Measurements from ENCODE around the gene ZNF536. TPM values are rescaled to one million over a fixed set of nuclear protein-coding genes. Genes with fewer than 3 reads are reported as not detected.

Gene ZNF536
- total and polyA plus RNA-seq, 9 of the 15 experiments (the other 6 are each of a cell fraction or from before 2014, with no cell fraction given) = not detected

- TF ChIP-seq ZBTB49 (CRISPR knock-in tag; IDR thresholded peaks at IDR 0.05; ENCODE audit: borderline replicate concordance) (no peak), BCLAF1 (IDR thresholded peaks at IDR 0.05; ENCODE audit: borderline replicate concordance in 1 of 2, control insufficient read depth in 1 of 2, low read depth in 2 of 2, low read length in 1 of 2) (no peak), HMG20A (CRISPR knock-in tag; conservative IDR thresholded peaks at IDR 0.05) (no peak), POU5F1 (IDR thresholded peaks at IDR 0.05; ENCODE audit: borderline replicate concordance, low read depth, low read length, partially characterized antibody) (no peak), ZNF609 (CRISPR knock-in tag; IDR thresholded peaks at IDR 0.05; ENCODE audit: borderline replicate concordance) (no peak), MNT (conservative IDR thresholded peaks at IDR 0.05) (no peak), ATF1 (CRISPR knock-in tag; IDR thresholded peaks at IDR 0.05) (no peak), ATF1 (tag; IDR thresholded peaks at IDR 0.05) (peak; percentile 71)
These were observed 34.1 kb upstream of the ZNF536 start (continued) for GRCh38 chr19:30338041-30338456.
